HepG2 (cell line): ENCODE results near the gene MTHFS. TPM values are rescaled to one million over a fixed set of nuclear protein-coding genes. Genes with fewer than 3 reads are reported as not detected.

Source experiments
- ATAC-seq: fragments of 200-7000 bp; cut with Tn5 transposase; 3 replicates; pipeline ENCODE4 v1.9.1; 2020; ENCODE audit warnings: mild to moderate bottlenecking, moderate library complexity
- BruUV-seq: library from RNA; stranded (reverse); fragments of 400-500 nt; replicated peaks from 2 replicates; lab custom pipeline; 2021; lab: Mats Ljungman, UMichigan
- CTCF ChIA-PET: fragments of 300-600 bp; formaldehyde crosslinking; extraction: SDS; loops from one replicate; lab custom pipeline; 2021; ENCODE audit warnings: low total read pairs, inconsistent platforms, low intra/inter-chr PET ratio; lab: Yijun Ruan, JAX
- POLR2A ChIA-PET: fragments of 350-600 bp; sonication (Branson Sonifier 250); formaldehyde crosslinking; loops from one replicate; lab custom pipeline; 2020; ENCODE audit warnings: antibody characterized with exemption, inconsistent platforms; lab: Yijun Ruan, JAX
- DNase-seq: peaks from one replicate; pipeline ENCODE4 v3.0.0-alpha.2; 2015; ENCODE audit warnings: low spot score
- FAIRE-seq: peaks from 3 replicates; lab custom pipeline; 2011; peaks lifted over from hg19 to GRCh38; lab: Jason Lieb, UNC
- H2AFZ ChIP-seq: one replicate; pipeline ENCODE4 v1.6.1; 2011; ENCODE audit warnings: low read length, inconsistent platforms
- H3K27ac ChIP-seq: fragments of 300-600 bp; 3 replicates; pipeline ENCODE4 v1.8.0; 2011; ENCODE audit warnings: mixed run types, mild to moderate bottlenecking, mixed read lengths, low read length, inconsistent platforms; ENCODE audit not compliant: insufficient read depth; ENCODE audit errors: extremely low read length
- H3K27me3 ChIP-seq, 2 experiments: fragments of 200-600 bp in 1 of 2; 2 replicates in 1 of 2; 3 replicates in 1 of 2; pipeline versions ENCODE4 v1.6.0 to v1.8.0; 2011; ENCODE audit warnings: low read length in 2 of 2, mild to moderate bottlenecking in 2 of 2, moderate library complexity in 2 of 2, inconsistent platforms in 1 of 2; ENCODE audit not compliant: insufficient read depth in 2 of 2, control insufficient read depth in 1 of 2
- H3K36me3 ChIP-seq, 2 experiments: fragments of 200-600 bp in 1 of 2; replicated peaks in 1 of 2; 2 replicates in 1 of 2; 3 replicates in 1 of 2; pipeline versions ENCODE4 v1.5.1 to v1.8.0; 2011; ENCODE audit warnings: low read length in 2 of 2, inconsistent platforms in 1 of 2; ENCODE audit not compliant: insufficient read depth in 2 of 2, control insufficient read depth in 1 of 2
- H3K4me1 ChIP-seq: 2 replicates; pipeline ENCODE4 v1.5.1; 2012; ENCODE audit warnings: low read length, inconsistent platforms; ENCODE audit not compliant: insufficient read depth
- H3K4me2 ChIP-seq: 2 replicates; pipeline ENCODE4 v1.6.0; 2011; ENCODE audit warnings: low read depth, low read length, inconsistent platforms
- H3K4me3 ChIP-seq, 3 experiments: fragments of 200-600 bp in 1 of 3; sonication (generic), shearing (Covaris generic) in 1 of 3; replicated peaks in 1 of 3; 2 replicates each; pipeline ENCODE4 v1.5.1; 2011 to 2016; ENCODE audit warnings: low read length in 3 of 3, inconsistent platforms in 2 of 3, low read depth in 2 of 3, mild to moderate bottlenecking in 2 of 3, control low read depth in 1 of 3, mixed read lengths in 1 of 3; ENCODE audit not compliant: insufficient read depth in 1 of 3
- H3K79me2 ChIP-seq: one replicate; pipeline ENCODE4 v1.6.1; 2011; ENCODE audit warnings: low read length, inconsistent platforms; ENCODE audit not compliant: insufficient read depth
- H3K9ac ChIP-seq: 2 replicates; pipeline ENCODE4 v1.6.0; 2011; ENCODE audit warnings: mild to moderate bottlenecking, low read depth, low read length, inconsistent platforms; ENCODE audit not compliant: insufficient read depth
- H3K9me3 ChIP-seq: 2 replicates; pipeline ENCODE4 v1.5.1; 2012; ENCODE audit warnings: mild to moderate bottlenecking, low read length
- H4K20me1 ChIP-seq: 2 replicates; pipeline ENCODE4 v1.6.0; 2011; ENCODE audit warnings: inconsistent platforms, mild to moderate bottlenecking, low read length, moderate library complexity; ENCODE audit not compliant: insufficient read depth
- ATM ChIP-seq: fragments of 450-650 bp; IDR thresholded peaks from 2 replicates; pipeline ENCODE4 v1.7.1; 2017; ENCODE audit warnings: mild to moderate bottlenecking, borderline replicate concordance
- HINFP ChIP-seq: sonication (generic); formaldehyde crosslinking; IDR thresholded peaks from 2 replicates; pipeline ENCODE4 v1.4.0; 2020; ENCODE audit warnings: low read depth, mild to moderate bottlenecking, missing genetic modification reagents
- NCOR1 ChIP-seq: fragments of 200-600 bp; sonication (generic); IDR thresholded peaks from 2 replicates; pipeline ENCODE4 v1.7.0; 2017; ENCODE audit warnings: antibody characterized with exemption, low read length, borderline replicate concordance
- NR2F6 ChIP-seq, 2 experiments: IDR thresholded peaks; 2 replicates each; pipeline ENCODE4 v1.6.1; 2016; ENCODE audit warnings: antibody characterized with exemption in 1 of 2, mild to moderate bottlenecking in 1 of 2
- PHF21A ChIP-seq: sonication (generic); formaldehyde crosslinking; IDR thresholded peaks from 2 replicates; pipeline ENCODE4 v1.5.0; 2020; ENCODE audit warnings: mild to moderate bottlenecking, missing genetic modification reagents
- SCMH1 ChIP-seq: sonication (generic); formaldehyde crosslinking; IDR thresholded peaks from 2 replicates; pipeline ENCODE4 v1.9.0; 2021; ENCODE audit warnings: missing genetic modification reagents, mild to moderate bottlenecking, borderline replicate concordance
- THAP11 ChIP-seq: IDR thresholded peaks from 2 replicates; pipeline ENCODE4 v1.6.1; 2016; ENCODE audit warnings: missing biosample characterization, missing genetic modification reagents
- TRIM24 ChIP-seq: sonication (generic); formaldehyde crosslinking; IDR thresholded peaks from 2 replicates; pipeline ENCODE4 v1.8.0; 2022; ENCODE audit warnings: mild to moderate bottlenecking, missing genetic modification reagents
- ZBTB21 ChIP-seq: sonication (generic); formaldehyde crosslinking; IDR thresholded peaks from 2 replicates; pipeline ENCODE4 v1.4.0; 2020; ENCODE audit warnings: missing genetic modification reagents
- ZGPAT ChIP-seq: IDR thresholded peaks from 2 replicates; pipeline ENCODE4 v1.6.1; 2016; ENCODE audit warnings: mild to moderate bottlenecking
- ZNF225 ChIP-seq: sonication (generic); formaldehyde crosslinking; IDR thresholded peaks from 2 replicates; pipeline ENCODE4 v1.4.0; 2020; ENCODE audit warnings: mild to moderate bottlenecking, missing genetic modification reagents
- ZNF260 ChIP-seq: sonication (generic); formaldehyde crosslinking; IDR thresholded peaks from 2 replicates; pipeline ENCODE4 v1.4.0; 2020; ENCODE audit warnings: missing genetic modification reagents, low read depth, mild to moderate bottlenecking, borderline replicate concordance
- ZNF629 ChIP-seq: sonication (generic); formaldehyde crosslinking; conservative IDR thresholded peaks from 2 replicates; pipeline ENCODE4 v1.5.0; 2020; ENCODE audit warnings: missing genetic modification reagents
- ZNF781 ChIP-seq: sonication (generic); formaldehyde crosslinking; IDR thresholded peaks from 2 replicates; pipeline ENCODE4 v1.5.1; 2020; ENCODE audit warnings: borderline replicate concordance, mild to moderate bottlenecking, missing genetic modification reagents; ENCODE audit errors: not compliant biosample characterization
- in situ Hi-C: cut with HindIII; loops from 2 replicates; pipeline ENCODE4 v1.10.0; 2017; ENCODE audit warnings: low pct_unique_long_range_greater_than_20kb; ENCODE audit not compliant: extremely low pct_ligation_motif_present
- intact Hi-C: fragments of 100-400 bp; cut with micrococcal nuclease; formaldehyde crosslinking; loops from one replicate; pipeline ENCODE4 v1.10.0; 2022; ENCODE audit not compliant: unreplicated experiment
- polyA plus RNA-seq, 8 experiments: library from polyadenylated mRNA; depleted of rRNA in 3 of 8; stranded (reverse) in 7 of 8; unstranded in 1 of 8; fragments of >200 nt; fragmentation: Illumina TruSeq in 4 of 8; extraction: Trizol in 4 of 8; gene quantifications; 2 replicates each; pipeline versions ENCODE4 v1.2.1 to v1.2.3, GENCODE V29; 2011 to 2016; ENCODE audit warnings: low read depth in 4 of 8, missing spikeins in 1 of 8, mixed read lengths in 1 of 8; ENCODE audit not compliant: insufficient read depth in 1 of 8
- total RNA-seq, 5 experiments: library from RNA; depleted of rRNA; stranded (reverse); fragments of >200 nt; fragmentation: Illumina TruSeq; extraction: Trizol; gene quantifications; 2 replicates each; pipeline ENCODE4 v1.2.3, GENCODE V29; 2016; ENCODE audit warnings: low read depth in 1 of 5
- TF ChIP-seq, protein P1 (sequence below): sonication (generic); formaldehyde crosslinking; IDR thresholded peaks from 2 replicates; pipeline ENCODE4 v1.5.0; 2020; ENCODE audit warnings: mild to moderate bottlenecking, missing genetic modification reagents
- TF ChIP-seq, protein P2 (sequence below): sonication (generic); formaldehyde crosslinking; IDR thresholded peaks from 2 replicates; pipeline ENCODE4 v1.8.0; 2022; ENCODE audit warnings: mild to moderate bottlenecking, missing genetic modification reagents, moderate library complexity

MTHFS gene
- total and polyA plus RNA-seq, 2 of the 13 experiments (the other 11 are each of a cell fraction or from before 2014, with no cell fraction given): 37.0 to 49.7 TPM

DNA sequence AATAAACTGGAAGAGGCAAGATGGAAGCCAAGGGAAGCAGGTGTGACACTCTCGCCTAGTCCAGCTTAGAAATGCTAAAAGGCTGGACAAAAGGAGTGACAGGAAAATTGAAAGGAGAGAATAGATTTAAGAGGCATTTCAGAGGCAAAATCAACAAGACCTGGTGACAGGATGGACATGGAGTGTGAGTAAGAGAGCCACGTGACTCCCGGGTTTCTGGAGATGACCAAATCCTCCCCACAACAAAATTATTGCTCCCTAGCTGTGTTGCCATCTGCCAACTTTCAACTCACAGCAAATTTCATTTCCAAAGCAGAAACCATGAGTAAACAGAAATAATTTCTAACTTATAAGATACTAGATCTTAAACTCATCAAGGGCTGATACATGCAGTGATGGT is 52.6 kb downstream of the MTHFS start (continued):
- TF ChIP-seq, protein P1, sequence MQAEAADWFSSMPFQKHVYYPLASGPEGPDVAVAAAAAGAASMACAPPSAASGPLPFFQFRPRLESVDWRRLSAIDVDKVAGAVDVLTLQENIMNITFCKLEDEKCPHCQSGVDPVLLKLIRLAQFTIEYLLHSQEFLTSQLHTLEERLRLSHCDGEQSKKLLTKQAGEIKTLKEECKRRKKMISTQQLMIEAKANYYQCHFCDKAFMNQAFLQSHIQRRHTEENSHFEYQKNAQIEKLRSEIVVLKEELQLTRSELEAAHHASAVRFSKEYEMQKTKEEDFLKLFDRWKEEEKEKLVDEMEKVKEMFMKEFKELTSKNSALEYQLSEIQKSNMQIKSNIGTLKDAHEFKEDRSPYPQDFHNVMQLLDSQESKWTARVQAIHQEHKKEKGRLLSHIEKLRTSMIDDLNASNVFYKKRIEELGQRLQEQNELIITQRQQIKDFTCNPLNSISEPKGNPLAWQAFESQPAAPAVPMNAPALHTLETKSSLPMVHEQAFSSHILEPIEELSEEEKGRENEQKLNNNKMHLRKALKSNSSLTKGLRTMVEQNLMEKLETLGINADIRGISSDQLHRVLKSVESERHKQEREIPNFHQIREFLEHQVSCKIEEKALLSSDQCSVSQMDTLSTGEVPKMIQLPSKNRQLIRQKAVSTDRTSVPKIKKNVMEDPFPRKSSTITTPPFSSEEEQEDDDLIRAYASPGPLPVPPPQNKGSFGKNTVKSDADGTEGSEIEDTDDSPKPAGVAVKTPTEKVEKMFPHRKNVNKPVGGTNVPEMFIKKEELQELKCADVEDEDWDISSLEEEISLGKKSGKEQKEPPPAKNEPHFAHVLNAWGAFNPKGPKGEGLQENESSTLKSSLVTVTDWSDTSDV: no peak
- TF ChIP-seq ZNF629 (CRISPR knock-in tag): no peak
- no peak for TF ChIP-seq ATM
- no peak for TF ChIP-seq HINFP
- TF ChIP-seq ZNF260 (CRISPR knock-in tag): no peak
- TF ChIP-seq ZGPAT (CRISPR knock-in tag): no peak
- TF ChIP-seq ZBTB21 (CRISPR knock-in tag): no peak

DNA sequence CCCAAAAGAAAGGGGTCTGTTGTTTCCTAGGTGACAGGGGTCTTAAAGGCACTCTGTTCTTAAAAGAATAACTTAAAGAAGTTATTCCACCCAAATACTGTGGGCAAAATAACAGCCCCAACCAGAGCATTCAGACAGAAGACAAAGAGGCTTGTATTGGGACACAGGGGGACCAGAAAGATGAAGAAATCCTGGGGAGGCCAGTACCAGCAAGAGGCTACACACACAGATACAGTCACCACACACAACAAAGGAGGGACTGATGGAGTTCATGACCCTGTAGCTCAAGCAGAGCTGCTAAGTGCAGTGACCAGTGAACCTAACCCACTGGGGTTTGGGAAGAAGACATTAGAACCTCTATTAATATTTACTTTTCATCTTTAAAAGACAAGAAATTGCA is 59.0 kb downstream of the MTHFS start:
- H3K4me1 ChIP-seq: no peaks in the 10 kb centered on the region
- no peaks in the 10 kb centered on the region for H3K79me2 ChIP-seq
- no TSS peak for BruUV-seq
- POLR2A ChIA-PET: no interaction called here
- TF ChIP-seq ZNF225 (no peak), TRIM24 (CRISPR knock-in tag) (no peak), NR2F6 (IDR thresholded peaks at IDR 0.05) (no peak), NR2F6 (CRISPR knock-in tag; IDR thresholded peaks at IDR 0.05) (no peak), PHF21A (no peak), NCOR1 (no peak), SCMH1 (CRISPR knock-in tag) (no peak), ZNF781 (CRISPR knock-in tag) (no peak), THAP11 (CRISPR knock-in tag) (no peak)
- TF ChIP-seq, protein P2, sequence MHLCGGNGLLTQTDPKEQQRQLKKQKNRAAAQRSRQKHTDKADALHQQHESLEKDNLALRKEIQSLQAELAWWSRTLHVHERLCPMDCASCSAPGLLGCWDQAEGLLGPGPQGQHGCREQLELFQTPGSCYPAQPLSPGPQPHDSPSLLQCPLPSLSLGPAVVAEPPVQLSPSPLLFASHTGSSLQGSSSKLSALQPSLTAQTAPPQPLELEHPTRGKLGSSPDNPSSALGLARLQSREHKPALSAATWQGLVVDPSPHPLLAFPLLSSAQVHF (CRISPR knock-in tag): no peak
- H2AFZ ChIP-seq: no peak overlapping the region
- H4K20me1 ChIP-seq: no peaks in the 10 kb centered on the region
- H3K27me3 ChIP-seq: no peaks in the 10 kb centered on the region
- FAIRE-seq: no peak
- in situ Hi-C loops (no loop called here), intact Hi-C loops (no loop called here)
- no peak overlapping the region for H3K4me2 ChIP-seq
- no peaks in the 10 kb centered on the region for H3K9me3 ChIP-seq
- no peak for ATAC-seq
- CTCF ChIA-PET: no interaction called here
- no peak overlapping the region for H3K4me3 ChIP-seq
- no peak overlapping the region for H3K27ac ChIP-seq
- peaks cover 2 to 14% of the 10 kb centered on the region in 2 experiments for H3K36me3 ChIP-seq
- no peak for DNase-seq
- H3K9ac ChIP-seq: no peak overlapping the region
